Subcutaneous adipose tissue (tissue), 4 donors: ENCODE results near the gene COL20A1. TPM values are rescaled to one million over a fixed set of nuclear protein-coding genes. Genes with fewer than 3 reads are reported as not detected.

Experiments
- CTCF ChIP-seq: fragments of 450-650 bp; IDR thresholded peaks from one replicate; pipeline ENCODE4 v1.5.1; 2016; ENCODE audit warnings: low read depth, mild to moderate bottlenecking, control low read depth, antibody characterized with exemption, moderate library complexity
- total RNA-seq, 4 donors: library from RNA; depleted of rRNA; stranded (reverse); fragments of >200 nt; gene quantifications; one replicate each; pipeline ENCODE4 v1.1.0, GENCODE V29; 2016

The COL20A1 gene
- total RNA-seq = not detected

GRCh38 chr20:63292904-63293303 is at the start of gene COL20A1:
Gene COL20A1, plus strand, starts transcription at chr20:63293186. Its CDS starts 1,922 bp downstream, at chr20:63295108.
- TF ChIP-seq CTCF = no peak

GRCh38 chr20:63243604-63244247 is 49.3 kb upstream of the COL20A1 start:
- no peak for TF ChIP-seq CTCF

DNA sequence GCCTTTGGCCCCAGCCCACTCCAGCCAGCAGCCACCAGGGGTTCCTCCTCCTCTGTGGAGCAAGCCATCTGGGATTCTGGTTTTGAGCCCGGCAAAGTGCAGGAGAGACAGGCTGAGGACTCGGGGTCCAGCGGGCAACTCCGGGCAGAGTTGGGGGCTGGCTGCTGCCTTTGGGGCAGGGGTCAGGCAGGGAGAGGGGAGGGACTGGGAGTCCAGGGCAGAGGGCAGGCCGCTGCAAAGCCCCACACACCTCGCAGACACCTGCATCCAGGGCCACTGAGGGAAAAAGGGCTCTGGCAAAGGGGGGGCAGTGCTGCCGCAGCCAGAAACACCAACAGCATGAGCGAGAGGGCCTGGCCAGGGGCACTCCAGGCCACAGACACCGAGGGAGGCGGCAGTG is 48.5 kb upstream of the COL20A1 start:
- TF ChIP-seq CTCF = no peak

GRCh38 chr20:63246490-63247288 is 46.3 kb upstream of the COL20A1 start:
- TF ChIP-seq CTCF = no peak

- no peak for TF ChIP-seq CTCF
Measured at GRCh38 chr20:63247671-63248228, 45.2 kb upstream of the COL20A1 start.

- TF ChIP-seq CTCF = no peak
Measured at GRCh38 chr20:63248835-63249591, 44.0 kb upstream of the COL20A1 start.
